Suprapubic skin (tissue), 4 donors: ENCODE data around the gene PXT1. TPM values are rescaled to one million over a fixed set of nuclear protein-coding genes. Genes with fewer than 3 reads are reported as not detected.

Experiments used
- DNase-seq, 2 donors: peaks; one replicate each; pipeline ENCODE4 v3.0.0-alpha.2; 2019; ENCODE audit warnings: low spot score in 2 of 2
- H3K27ac ChIP-seq: fragments of 200-600 bp; sonication (generic); one replicate; pipeline ENCODE4 v1.5.1; 2019
- H3K27me3 ChIP-seq: fragments of 200-600 bp; sonication (generic); one replicate; pipeline ENCODE4 v1.5.1; 2019
- H3K36me3 ChIP-seq: fragments of 200-600 bp; sonication (generic); one replicate; pipeline ENCODE4 v1.5.1; 2019
- H3K4me1 ChIP-seq: fragments of 200-600 bp; sonication (generic); one replicate; pipeline ENCODE4 v1.5.1; 2019
- H3K4me3 ChIP-seq: fragments of 200-600 bp; sonication (generic); one replicate; pipeline ENCODE4 v1.5.1; 2019; ENCODE audit warnings: mild to moderate bottlenecking
- H3K9me3 ChIP-seq: fragments of 200-600 bp; sonication (generic); one replicate; pipeline ENCODE4 v1.5.1; 2019
- CTCF ChIP-seq, 2 donors: fragments of 200-600 bp in 1 of 2; fragments of 450-650 bp in 1 of 2; sonication (generic) in 1 of 2; IDR thresholded peaks; one replicate each; pipeline ENCODE4 v1.5.1; 2016 to 2019; ENCODE audit warnings: antibody characterized with exemption in 2 of 2, mild to moderate bottlenecking in 1 of 2, moderate library complexity in 1 of 2
- EP300 ChIP-seq: sonication (generic); formaldehyde crosslinking; IDR thresholded peaks from one replicate; pipeline ENCODE4 v1.6.1; 2017; ENCODE audit warnings: antibody characterized with exemption
- POLR2A ChIP-seq, 2 donors: fragments of 450-650 bp; IDR thresholded peaks; one replicate each; pipeline ENCODE4 v1.6.1; 2017; ENCODE audit warnings: antibody characterized with exemption in 2 of 2, mild to moderate bottlenecking in 2 of 2, moderate library complexity in 2 of 2
- POLR2AphosphoS5 ChIP-seq, 3 donors: sonication (generic); formaldehyde crosslinking; IDR thresholded peaks; one replicate each; pipeline ENCODE4 v1.6.1; 2017; ENCODE audit warnings: antibody characterized with exemption in 3 of 3
- WGBS: methylation state at CpG from one replicate; pipeline ENCODE4 v1.1.5; 2018; 5-methylcytosine and 5-hydroxymethylcytosine counted together
- total RNA-seq, 4 donors: library from RNA; depleted of rRNA; stranded (reverse); fragments of >200 nt; gene quantifications; one replicate each; pipeline ENCODE4 v1.1.0, GENCODE V29; 2016

Gene PXT1
- total RNA-seq, 4 donors from 2014 or later = not detected

DNA sequence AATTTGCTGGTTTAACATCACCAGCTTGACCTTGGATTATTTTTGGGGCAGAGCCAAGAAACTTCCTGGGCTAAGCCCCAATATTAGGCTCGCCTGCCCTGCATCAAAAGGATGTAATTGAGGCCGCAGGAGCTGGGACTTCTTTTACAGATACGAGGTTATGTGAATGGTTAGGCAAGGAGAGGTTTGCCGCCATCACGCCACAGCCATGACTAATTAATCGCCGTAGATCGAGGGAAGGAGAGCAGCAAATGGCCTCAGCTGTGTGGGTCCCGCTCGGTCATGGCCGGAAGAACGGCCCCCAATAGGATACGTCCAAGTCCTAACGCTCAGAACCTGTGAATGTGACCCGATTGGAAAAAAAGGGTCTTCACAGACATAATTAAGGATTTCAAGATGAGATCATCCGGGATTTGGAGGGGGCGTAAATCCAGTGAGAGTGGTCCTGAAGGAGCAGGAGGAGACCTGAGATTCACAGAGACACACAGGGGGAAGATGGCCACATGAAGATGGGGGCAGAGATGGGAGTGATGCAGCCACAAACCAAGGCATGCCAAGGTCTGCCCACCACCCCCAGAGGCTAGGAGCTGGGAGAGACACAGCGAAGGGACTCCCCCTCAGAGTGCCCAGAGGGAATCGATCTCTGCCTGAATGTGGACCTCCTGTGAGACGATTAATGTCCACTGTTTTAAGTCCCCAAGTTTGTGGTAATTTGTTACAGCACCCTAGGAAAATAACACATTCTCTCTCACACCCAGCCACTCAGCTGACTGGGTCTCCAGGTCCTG, 96.0 kb downstream of the PXT1 start:
- WGBS = 94% methylated on average over 20 of the region's 20 CpGs
- H3K36me3 ChIP-seq = no peaks in the 10 kb centered on the region
- no peak for TF ChIP-seq POLR2AphosphoS5 (IDR thresholded peaks at IDR 0.05)
- TF ChIP-seq CTCF (IDR thresholded peaks at IDR 0.05) = no peak
- no peak for TF ChIP-seq POLR2A (IDR thresholded peaks at IDR 0.05)
- no peak for TF ChIP-seq EP300
- no peak overlapping the region for H3K4me3 ChIP-seq
- no peaks in the 10 kb centered on the region for H3K4me1 ChIP-seq
- H3K27me3 ChIP-seq = no peaks in the 10 kb centered on the region
- H3K27ac ChIP-seq = no peak overlapping the region
- no peaks in the 10 kb centered on the region for H3K9me3 ChIP-seq
- no peak for DNase-seq

- no peak for DNase-seq
- 71% methylated on average over 13 of the region's 13 CpGs for WGBS
- H3K4me1 ChIP-seq = peaks cover 4% of the 10 kb centered on the region
- no peak overlapping the region for H3K27ac ChIP-seq
- H3K4me3 ChIP-seq = no peak overlapping the region
- TF ChIP-seq POLR2A (IDR thresholded peaks at IDR 0.05) (no peak), POLR2AphosphoS5 (IDR thresholded peaks at IDR 0.05) (no peak), EP300 (no peak), CTCF (IDR thresholded peaks at IDR 0.05) (no peak)
- no peaks in the 10 kb centered on the region for H3K36me3 ChIP-seq
- H3K27me3 ChIP-seq = no peaks in the 10 kb centered on the region
- no peaks in the 10 kb centered on the region for H3K9me3 ChIP-seq
Measured at GRCh38 chr6:36345681-36346466, 96.8 kb downstream of the PXT1 start.

DNA sequence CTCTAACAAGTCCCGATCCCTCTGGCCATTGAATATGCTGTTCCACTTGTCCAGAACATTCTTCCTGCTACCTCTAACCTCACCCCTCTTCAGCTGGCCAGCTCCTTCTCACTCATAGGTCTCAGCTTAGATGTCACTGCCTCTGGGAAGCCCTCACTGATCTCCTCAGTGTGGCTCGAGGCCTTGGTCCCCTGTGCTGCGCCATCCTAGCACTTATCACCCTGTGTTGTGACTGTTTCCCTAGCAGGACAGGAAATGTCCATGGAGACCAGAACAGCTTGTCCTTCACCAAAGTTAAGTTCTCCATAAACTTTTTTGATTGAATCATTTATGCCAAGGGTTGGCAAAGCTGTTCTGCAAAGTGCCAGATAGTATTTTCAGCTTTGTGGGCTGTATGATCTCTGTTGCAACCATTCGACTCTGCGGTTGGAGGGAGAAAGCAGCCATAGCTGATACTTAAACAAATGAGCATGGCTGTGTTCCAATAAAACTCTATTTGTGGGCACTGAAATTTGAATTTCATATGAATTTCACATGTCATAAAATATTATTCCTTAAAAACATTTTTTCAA, 99.5 kb downstream of the PXT1 start:
- 93% methylated on average over 5 of the region's 5 CpGs for WGBS
- Histone ChIP-seq H3K27me3 (no peaks in the 10 kb centered on the region), H3K27ac (no peak overlapping the region), H3K9me3 (no peaks in the 10 kb centered on the region), H3K36me3 (no peaks in the 10 kb centered on the region), H3K4me1 (peaks cover 9% of the 10 kb centered on the region), H3K4me3 (no peak overlapping the region)
- no peak for DNase-seq
- TF ChIP-seq CTCF (IDR thresholded peaks at IDR 0.05) (no peak), EP300 (no peak), POLR2A (IDR thresholded peaks at IDR 0.05) (no peak), POLR2AphosphoS5 (IDR thresholded peaks at IDR 0.05) (no peak)

DNA sequence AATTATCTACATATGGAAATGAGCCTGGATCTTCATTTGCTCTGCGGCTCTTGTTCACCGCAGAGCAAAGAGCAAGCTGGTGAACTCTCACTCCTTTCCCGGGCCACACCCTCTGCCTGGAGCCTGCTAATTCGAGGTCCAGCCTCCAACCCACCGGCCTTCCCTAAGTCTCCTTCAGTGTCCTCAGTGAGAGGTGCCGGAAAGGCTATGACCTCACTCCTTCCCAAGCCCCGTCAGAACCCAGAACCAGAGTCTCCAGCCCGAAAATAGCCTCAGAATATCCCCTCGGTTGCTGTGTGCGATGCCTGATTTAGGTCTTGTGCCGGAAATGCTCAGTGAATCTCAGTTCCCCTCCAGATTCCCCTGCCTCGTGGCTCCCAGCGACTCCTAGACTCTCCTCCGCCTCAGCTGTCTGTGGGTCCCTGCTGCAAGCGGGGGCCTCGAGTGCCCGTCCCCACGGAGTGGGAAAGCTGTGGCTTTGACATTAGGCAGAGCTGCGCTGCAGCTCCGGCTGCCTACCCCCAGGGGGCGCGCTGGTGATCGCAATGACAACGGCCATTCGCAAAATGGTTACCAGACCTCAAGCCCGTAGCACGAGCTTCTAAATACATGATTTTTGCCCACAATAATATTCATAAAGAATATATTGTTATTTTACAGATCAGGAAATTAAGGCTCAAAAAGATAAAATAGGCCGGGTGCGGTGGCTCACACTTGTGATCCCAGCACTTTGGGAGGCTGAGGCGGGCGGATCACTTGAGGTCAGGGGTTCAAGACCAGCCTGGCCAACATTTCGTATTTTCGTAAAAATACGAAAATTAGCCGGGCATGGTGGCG, 101.8 kb downstream of the PXT1 start:
- no peaks in the 10 kb centered on the region for H3K36me3 ChIP-seq
- H3K4me3 ChIP-seq = peak overlapping the region; percentile 9
- WGBS = 23% methylated on average over 32 of the region's 36 CpGs
- peak; percentile 86 to 88 for DNase-seq
- TF ChIP-seq CTCF (IDR thresholded peaks at IDR 0.05) (peak; percentile 89 to 98), POLR2AphosphoS5 (IDR thresholded peaks at IDR 0.05) (no peak), POLR2A (IDR thresholded peaks at IDR 0.05) (no peak), EP300 (no peak)
- H3K27ac ChIP-seq = no peak overlapping the region
- no peaks in the 10 kb centered on the region for H3K9me3 ChIP-seq
- no peaks in the 10 kb centered on the region for H3K27me3 ChIP-seq
- peaks cover 9% of the 10 kb centered on the region for H3K4me1 ChIP-seq

Other genes with a start within 250 kb of the PXT1 start
- gene BRPF3, start 246.1 kb downstream of the PXT1 start, total RNA-seq = 10 to 100 TPM; 19.3 to 28.5 (median 20.5) TPM
- 10 to 100 TPM; 15.7 to 40.3 (median 32.9) TPM for gene PNPLA1, start 172.8 kb downstream of the PXT1 start, total RNA-seq
- under 1 TPM in 1 of 4 donors, not detected in 3; 0.11 TPM for gene BNIP5, start 106.0 kb downstream of the PXT1 start, total RNA-seq
- 10 to 100 TPM in 2 of 4 donors, 1 to 10 TPM in 2; 5.9 to 13.0 (median 9.5) TPM for gene ETV7, start 55.2 kb downstream of the PXT1 start, total RNA-seq
- gene KCTD20, start 146 bp upstream of the PXT1 start, total RNA-seq = 10 to 100 TPM; 39.3 to 63.3 (median 56.9) TPM
- 10 to 100 TPM; 23.0 to 33.8 (median 27.0) TPM for gene STK38, start 104.6 kb upstream of the PXT1 start, total RNA-seq
- 100 to 1,000 TPM; 152 to 180 (median 167) TPM for gene SRSF3, start 151.5 kb upstream of the PXT1 start, total RNA-seq
- gene CDKN1A, start 235.9 kb upstream of the PXT1 start, total RNA-seq = 100 to 1,000 TPM; 138 to 315 (median 207) TPM